HG03135 (cell line): ENCODE measurements around the gene POLR3GL.
A peak's percentile ranks its signal among the peaks of the same experiment; 100 is the strongest.
"Not testable (repeated sequence)": the region's sequence is repeated elsewhere in the genome, so short reads cannot be mapped to it uniquely, and the experiment has no call there.

ENCODE experiments used
- ATAC-seq: cut with Tn5 transposase; IDR thresholded peaks from one replicate; pipeline ENCODE4 v1.9.1; 2021; ENCODE audit warnings: mild to moderate bottlenecking, moderate library complexity; ENCODE audit not compliant: unreplicated experiment

Gene POLR3GL, protein sequence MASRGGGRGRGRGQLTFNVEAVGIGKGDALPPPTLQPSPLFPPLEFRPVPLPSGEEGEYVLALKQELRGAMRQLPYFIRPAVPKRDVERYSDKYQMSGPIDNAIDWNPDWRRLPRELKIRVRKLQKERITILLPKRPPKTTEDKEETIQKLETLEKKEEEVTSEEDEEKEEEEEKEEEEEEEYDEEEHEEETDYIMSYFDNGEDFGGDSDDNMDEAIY

DNA sequence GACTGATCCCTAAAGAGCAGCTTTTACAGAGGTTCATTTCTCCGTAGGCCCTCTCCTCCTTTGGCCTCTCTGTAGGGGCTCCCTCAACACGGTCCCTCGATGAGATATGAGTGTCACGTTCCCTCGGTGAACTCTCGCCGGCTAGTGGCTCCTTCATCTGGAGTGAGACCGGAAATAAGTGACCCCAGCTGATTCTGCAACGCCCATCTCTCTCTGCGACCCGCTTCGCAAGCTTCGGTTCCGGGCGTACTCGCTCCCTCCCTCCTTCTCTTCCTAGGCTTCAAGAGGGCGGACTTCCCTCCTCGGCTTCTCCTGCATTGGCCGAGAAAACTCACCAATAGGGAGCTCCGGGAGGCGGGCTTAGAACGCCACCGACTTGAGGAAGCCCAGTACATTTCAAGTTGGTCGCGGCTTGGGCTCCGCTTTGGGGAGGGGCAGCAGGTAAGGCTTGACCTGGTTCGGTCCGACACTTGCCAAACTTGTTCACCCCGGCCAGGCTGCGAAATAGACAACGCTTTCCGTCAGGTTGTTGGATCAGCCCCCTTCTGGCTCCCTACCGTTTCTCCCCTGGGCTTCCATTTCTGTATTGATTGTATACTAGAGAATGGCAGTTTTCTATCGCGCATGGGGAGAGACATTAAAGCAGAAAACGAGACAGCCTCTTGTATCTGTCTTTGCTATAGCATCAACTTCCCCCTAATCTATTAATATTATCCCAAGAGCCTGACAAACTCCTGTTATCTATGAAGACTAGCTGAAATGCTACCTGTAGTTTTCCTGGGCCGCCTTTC is at the start of gene POLR3GL, which contains the start of gene ANKRD34A:
POLR3GL (plus strand) TSS at position 363 of the 791 bp plus-strand sequence. CDS start 10,176 bp downstream, outside the sequence.
ANKRD34A (minus strand) TSS at position 248 of the 791 bp plus-strand sequence. CDS start 2,816 bp downstream, outside the sequence.
- ATAC-seq = peak; percentile 87

DNA sequence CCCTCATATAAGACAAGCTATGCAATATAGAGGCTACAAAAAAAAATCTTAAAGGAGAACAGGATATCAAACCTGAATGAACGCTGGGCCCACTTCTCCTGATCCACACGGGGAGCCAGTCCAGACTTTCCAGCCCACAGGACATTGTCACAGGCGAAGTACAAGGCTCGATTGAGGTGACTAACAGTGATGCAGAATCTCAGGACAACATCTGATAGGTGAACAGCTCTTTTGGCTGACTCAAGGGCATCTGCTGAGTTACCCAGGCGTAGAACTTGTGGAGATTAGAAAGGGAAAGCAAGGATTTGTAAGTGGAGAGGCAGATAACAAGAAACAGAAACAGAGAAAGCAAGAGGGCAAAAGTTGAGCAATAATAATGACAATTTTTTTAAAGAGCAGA is 47.7 kb upstream of the POLR3GL start:
- no peak for ATAC-seq

DNA sequence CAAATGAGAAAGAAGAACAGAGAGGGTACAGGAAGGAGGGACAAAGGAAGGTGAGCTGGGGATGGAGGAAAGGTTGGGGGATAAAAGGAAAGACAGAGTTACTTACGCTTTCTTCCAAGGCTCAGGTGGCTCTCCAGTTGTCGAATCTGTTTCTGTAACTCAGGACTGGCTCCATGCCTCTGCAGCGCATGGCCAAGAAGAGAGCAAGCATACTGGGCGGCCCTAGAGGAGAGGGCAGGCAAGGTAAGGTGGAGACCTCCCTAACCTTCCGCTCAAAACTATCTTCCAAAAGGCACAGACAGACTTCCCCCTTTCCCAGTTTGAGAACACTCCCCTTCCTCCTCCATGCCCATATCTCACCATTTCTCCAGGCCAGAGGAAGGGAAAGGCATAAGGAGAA is 46.9 kb upstream of the POLR3GL start:
- ATAC-seq = no peak

DNA sequence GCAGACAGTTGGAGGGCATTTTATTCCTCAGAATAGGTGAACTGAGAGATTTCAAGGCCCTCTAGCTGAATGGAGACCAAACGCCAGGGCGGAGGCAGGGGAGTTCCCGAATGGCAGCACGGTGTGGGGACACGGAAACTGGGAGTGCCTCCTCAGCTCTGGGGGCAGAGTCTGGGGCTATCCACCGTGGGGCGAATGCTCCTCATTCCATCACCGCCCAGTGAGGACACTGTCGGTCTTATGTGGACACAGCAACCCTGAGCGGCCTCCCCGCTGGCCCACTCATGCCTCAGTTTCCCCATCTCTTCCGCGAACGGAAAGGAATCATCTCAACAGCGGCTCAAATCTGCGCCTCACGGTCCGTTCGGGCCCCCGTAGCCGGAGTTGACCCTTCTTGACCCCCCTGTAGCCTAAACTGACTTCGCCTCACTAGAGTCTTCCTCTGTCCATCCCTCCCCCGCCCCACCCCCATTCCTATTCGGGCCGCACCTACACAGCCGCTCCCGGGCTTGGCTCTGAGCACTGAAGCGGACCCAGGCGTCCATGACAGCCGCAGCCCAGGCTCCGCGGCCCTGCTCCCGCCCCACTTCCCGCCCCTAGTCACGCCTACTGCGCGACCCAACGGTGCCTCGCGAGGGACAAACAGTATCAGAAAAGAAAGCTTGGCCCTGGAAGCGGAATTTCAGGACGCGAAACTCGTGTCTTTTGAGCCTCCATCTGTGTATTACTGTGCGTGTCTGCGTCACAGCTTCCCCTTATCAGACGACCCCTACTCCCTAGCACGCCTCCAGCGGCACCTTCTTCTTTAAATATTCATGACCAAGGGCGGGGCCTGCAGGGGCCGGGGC is 46.1 kb upstream of the POLR3GL start, which contains the start of gene PEX11B:
PEX11B (minus strand) TSS at position 574 of the 848 bp plus-strand sequence; CDS start at position 545, 29 bp downstream.
- ATAC-seq = peak; percentile 72

DNA sequence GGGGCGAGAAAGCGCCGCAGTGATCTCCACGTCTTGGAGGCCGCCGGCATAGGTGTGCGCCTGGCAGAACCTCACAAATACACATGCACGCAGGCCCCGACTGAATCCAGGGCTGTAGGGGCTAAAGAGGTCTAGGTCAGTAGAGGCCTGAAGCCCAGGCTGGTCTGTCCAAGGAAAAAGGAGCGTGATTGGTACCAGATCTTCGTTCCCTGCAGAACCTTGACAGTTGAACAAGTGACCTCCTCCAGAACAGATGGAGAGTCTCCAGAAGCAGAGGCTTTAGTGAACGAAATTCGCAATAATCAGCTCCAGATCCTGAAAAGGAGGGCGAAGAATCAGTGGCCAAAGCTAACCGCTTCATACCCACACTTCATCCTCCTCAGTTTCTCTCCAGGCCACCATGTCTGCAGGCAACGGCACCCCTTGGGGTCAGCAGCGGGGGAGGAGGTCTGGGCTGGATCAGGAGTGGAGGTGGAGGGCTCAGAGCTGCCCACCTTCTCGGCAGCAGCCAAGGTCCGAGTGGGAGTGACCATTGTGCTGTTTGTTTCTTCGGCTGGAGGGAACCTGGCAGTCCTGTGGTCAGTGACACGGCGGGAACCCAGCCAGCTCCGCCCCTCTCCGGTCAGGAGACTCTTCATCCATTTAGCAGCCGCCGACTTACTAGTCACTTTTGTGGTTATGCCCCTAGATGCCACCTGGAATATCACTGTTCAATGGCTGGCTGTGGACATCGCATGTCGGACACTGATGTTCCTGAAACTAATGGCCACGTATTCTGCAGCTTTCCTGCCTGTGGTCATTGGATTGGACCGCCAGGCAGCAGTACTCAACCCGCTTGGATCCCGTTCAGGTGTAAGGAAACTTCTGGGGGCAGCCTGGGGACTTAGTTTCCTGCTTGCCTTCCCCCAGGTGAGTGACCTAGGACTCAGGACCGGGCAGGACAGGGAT is 45.2 kb upstream of the POLR3GL start:
- ATAC-seq = peak; percentile 77

DNA sequence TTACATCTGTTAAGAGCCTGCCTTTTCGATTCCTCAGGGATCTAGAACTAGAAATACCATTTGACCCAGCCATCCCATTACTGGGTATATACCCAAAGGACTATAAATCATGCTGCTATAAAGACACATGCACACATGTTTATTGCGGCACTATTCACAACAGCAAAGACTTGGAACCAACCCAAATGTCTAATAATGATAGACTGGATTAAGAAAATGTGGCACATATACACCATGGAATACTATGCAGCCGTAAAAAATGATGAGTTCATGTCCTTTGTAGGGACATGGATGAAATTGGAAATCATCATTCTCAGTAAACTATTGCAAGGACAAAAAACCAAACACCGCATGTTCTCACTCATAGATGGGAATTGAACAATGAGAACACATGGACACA is 44.2 kb upstream of the POLR3GL start:
- not testable (repeated sequence) for ATAC-seq

DNA sequence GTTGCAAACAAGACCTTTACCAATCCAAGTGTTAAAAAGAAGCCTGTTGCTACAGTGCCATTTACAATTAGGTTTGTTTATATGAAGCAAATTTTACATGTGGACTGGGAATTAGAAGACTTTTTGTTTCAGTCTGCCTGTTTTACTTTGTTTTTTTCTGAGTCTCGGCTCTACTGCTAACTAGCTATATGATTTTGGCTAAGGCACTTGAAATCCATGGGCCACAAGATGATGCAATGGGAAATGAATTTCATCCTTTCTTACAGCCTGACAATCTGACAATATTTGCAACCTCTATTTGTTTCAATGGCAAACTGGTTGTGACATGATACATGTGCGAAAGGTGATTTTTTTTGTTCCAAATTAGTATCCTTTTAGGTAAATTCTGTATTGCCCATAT is 42.2 kb upstream of the POLR3GL start:
- ATAC-seq = no peak

DNA sequence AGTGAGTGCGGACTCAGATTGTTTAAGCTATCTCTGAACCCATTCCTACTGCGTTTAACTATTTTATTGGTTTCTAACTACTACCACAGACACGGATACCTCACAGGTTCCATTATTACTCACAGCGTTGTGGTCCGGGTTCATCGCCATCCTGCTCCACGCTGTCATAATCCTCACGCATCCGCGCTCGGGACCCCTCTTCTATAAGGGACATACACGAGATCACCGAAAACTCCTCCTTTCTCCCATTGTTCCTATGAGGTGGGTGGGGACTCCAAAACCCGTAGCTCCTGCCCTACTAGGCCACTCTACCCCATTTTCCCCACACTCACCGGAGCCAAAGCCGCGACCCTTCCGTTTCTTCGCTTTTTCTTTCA is 37.8 kb upstream of the POLR3GL start:
- ATAC-seq = no peak

DNA sequence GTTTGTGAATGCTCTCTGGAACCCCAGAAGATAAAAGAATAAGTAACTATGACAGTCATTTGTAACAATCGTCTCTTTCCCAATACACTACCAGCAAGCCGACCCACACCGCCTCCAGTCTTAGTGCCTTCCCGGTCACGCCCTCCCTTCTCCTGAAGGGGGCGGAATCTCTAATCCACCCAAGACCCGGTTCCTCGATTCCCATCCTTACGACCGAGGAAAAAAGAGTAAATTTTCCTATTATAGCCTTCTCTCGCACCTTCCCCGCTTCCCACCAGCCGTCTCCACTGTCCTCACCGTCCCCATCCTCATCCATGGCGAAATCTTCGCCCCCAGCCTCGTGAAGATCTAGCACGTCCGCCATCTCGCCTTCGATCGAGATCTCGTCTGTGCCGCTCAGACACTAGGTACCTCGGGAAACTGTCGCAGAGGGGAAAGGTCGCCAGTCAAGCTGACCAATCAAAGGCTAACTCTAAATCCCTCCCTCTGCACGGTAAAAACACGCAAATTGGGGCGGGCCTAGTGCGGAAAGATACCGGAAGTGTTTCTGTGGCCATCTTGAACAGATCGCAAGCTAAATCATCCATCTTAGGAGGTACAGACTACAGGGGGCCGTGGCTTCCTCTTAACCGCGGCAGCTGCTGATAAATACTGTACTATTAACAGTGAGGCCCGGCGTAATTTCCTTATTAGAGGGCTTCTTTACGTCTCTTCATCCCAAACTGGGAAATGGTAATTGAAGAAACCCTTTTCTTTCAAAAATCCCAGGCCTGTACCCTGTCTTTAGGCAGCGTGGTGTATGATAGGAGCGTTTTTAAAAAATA is 37.2 kb upstream of the POLR3GL start, which contains the start of gene RBM8A:
RBM8A (minus strand) TSS at position 422 of the 824 bp plus-strand sequence; CDS start at position 364, 58 bp downstream.
- ATAC-seq = peak; percentile 95

DNA sequence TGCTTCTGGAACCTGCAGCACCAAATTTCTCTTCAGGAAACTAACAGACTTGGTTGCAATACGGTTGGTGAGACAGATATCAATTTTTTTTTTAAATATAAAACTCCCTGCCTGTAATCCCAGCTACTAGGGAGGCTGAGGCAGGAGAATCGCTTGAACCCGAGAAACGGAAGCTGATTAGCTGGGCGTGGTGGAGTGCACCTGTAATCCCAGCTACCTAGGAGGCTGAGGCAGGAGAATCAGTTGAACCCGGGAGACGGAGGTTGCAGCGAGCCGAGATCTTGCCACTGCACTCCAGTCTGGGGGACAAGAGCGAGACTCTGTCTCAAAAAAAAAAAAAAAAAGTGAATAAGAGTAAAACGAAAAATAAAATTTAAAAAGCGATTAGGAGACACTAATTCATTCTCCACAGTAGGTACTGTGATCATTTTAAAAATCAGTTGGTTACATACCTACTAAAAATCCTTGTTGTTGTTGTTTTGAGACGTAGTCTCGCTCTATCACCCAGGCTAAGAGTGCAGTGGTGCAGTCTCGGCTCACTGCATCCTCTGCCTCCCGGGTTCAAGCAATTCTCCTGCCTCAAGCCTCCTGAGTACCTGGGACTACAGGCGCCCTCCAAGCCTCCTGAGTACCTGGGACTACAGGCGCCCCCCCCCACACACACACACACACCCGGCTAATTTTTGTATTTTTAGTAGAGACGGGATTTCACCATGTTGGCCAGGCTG is 36.4 kb upstream of the POLR3GL start:
- no peak for ATAC-seq

DNA sequence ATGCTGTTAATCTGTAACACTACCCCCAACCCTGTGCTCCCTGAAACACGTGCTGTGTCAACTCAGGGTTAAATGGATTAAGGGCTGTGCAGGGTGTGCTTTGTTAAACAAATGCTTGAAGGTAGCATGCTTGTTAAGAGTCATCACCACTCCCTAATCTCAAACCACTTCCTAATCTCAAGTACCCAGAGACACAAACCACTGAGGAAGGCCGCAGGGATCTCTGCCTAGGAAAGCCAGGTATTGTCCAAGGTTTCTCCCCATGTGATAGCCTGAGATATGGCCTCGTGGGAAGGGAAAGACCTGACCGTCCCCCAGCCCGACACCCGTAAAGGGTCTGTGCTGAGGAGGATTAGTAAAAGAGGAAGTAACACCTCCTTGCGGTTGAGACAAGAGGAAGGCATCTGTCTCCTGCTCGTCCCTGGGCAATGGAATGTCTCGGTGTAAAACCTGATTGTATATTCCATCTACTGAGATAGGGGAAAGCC is 31.9 kb upstream of the POLR3GL start:
- not testable (repeated sequence) for ATAC-seq

DNA sequence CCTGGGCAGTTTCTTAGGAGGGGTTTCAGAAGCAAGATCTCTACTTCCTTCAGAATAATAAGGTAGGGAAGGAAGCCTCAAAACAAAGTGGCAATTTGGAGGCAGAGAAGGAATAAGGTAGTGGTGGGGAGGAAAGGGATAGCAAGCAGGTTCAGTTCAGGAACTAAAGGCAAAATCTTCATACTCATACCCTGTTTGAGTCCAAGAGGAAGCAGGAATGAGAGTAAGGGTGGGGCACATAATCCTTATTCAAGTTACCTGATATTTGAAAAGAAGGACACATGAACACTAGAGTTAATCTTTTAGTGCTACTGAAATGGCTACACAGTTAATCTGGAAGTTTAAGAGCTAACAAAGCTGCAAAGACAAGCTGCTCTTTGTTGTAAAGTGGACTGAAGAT is 28.8 kb upstream of the POLR3GL start:
- ATAC-seq = no peak

DNA sequence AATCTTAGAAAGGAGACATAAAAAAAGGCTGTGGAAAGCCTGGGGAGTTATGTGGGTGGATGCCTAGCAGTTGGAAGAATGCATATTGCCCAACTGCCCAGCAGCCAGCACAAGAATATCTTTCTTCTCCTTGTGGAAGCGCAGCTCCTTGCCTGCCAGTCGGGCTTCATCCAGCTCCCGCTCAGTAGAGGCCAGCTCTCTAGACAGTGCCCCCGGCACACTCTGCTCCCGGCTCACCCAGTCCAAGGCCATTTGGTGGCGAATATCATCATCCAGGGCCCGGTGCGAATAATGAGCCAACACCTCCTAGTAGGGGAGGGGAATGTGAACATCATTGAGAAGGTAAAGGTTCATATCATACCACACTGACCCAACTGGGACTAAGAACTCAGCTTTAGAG is 28.2 kb upstream of the POLR3GL start:
- no peak for ATAC-seq

DNA sequence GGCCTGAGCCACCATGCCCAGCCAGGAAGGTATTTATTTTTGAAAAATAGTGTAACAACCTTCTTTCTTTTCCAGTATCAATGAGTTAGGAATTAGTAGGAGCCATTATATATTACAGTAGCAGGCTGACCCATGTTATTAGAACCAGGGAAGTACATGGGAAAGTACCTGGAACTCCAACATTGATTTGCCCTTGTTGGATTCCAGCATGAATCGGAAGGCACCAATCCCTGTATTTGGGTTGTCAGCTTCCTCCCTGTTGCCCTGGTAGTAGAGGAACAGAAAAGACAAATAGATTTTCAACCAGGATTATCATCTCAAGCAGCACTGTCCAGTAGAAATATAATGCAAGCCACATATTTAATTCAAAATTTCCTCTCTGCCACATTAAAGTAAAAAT is 27.1 kb upstream of the POLR3GL start:
- no peak for ATAC-seq

DNA sequence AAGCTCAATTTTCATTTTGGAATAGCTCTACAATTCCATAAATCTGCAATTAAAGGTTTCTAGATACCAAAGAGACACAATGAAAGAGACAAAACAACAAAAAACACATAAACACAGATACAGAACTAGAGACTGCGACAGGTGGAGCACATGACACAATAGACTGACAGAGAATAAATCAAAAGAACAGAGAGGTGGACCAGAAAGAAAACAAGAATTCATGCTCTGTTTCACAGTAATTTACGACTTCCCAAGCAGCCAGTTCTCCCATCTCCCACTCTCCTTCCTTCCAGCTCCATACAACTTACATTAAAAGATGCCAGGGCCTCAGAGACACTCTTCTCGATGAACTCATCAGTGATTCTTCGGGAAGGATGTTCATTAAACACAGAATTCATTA is 22.1 kb upstream of the POLR3GL start:
- ATAC-seq = no peak

DNA sequence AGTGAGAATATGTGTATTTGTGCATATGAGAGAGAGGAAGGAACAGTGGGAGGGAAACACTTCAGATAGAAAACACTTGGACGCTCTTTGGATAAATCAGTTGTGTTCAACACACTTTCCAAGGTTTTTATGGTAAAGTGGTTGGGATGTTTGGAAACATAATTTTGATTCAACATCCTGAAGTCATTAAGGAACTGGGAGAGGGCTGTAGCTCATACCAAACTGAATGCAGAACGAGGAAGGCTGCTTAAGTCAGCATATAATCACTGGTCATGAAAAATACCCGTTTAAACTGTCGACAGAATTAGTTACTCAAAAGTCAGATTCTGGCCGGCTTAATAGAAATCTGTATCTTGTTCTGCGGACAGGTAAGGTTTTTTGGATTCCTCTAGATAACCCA is 21.6 kb upstream of the POLR3GL start:
- no peak for ATAC-seq

DNA sequence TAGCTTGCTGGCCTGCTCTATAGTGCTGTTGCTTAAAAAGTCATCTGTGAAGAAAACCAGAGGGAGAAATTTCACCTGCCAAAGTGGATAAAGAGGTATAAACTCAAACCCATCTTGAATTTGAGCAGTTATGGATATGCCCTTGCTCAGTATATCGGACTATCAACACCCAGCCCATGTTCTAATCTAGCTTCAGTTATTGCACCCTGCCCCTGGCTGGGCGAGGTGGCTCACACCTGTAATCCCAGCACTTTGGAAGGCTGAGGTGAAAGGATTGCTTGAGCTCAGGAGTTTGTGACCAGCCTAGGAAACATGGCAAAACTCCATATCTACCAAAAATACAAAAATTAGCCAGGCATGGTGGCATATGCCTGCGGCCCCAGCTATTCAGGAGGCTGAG is 20.0 kb upstream of the POLR3GL start:
- no peak for ATAC-seq

DNA sequence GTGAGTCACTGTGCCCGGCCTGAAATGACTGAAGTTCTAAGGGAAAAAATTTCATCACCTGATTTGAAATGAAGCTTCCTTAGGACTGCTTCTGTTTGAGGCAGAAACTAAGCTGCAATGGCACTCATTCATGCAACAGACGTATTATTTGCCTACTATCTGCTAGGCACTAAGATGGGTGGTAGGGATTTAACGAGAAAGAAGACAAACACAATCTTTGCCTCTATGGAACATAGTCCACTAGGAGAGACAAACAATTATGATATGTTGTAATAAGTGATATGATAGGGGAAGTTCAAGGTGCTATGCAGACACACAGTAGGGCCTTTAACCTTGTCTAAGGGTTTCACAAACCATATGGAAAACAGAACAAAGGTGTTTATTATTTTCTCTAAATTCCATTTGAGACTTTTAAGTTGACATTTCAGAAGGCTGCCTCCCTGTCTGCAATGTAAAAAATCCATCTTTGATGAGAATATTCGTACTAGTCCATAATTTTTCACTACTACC is 18.0 kb upstream of the POLR3GL start:
- no peak for ATAC-seq
